Loucy (cell line): Measurements from ENCODE around the gene NAA30.

Source experiments
- CTCF ChIP-seq: fragments of 200-600 bp; sonication (generic); conservative IDR thresholded peaks from 2 replicates; pipeline ENCODE4 v1.5.1; 2014; ENCODE audit warnings: mild to moderate bottlenecking, antibody characterized with exemption, low read length
- EZH2phosphoT487 ChIP-seq: fragments of 200-600 bp; IDR thresholded peaks from 2 replicates; pipeline ENCODE4 v1.6.1; 2018; ENCODE audit warnings: antibody characterized with exemption, mild to moderate bottlenecking, moderate library complexity, borderline replicate concordance

DNA sequence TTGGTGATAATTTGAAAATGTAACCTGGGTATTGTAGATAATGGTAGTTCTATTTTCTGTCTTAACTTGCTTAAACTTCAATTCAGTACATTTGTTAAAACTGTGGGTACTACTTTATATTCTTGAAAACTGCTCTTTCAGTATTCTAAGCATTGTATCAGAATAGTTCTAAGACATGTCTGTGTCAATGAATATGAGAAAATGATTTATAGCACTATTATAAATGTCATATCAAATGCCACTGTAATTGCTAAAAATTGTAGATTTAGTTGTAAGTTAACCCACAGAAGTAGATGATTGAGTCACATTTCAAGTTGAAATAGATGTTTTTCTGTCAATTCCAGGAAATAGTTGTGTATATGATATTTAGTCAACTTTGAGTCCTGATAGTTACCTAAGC lies 2.4 kb downstream of the NAA30 start:
- TF ChIP-seq CTCF, result no peak
- TF ChIP-seq EZH2phosphoT487, result no peak
